KMS-11 (cell line): Measurements from ENCODE around the gene PACS1.

ENCODE experiments used
- H2AFZ ChIP-seq: fragments of 200-600 bp; sonication (generic); 2 replicates; pipeline ENCODE4 v1.6.1; 2016; ENCODE audit warnings: antibody characterized with exemption, mixed run types, low read depth
- H3K27ac ChIP-seq: fragments of 200-600 bp; sonication (generic); 2 replicates; pipeline ENCODE4 v1.6.1; 2016; ENCODE audit warnings: mild to moderate bottlenecking, mixed run types
- H3K27me3 ChIP-seq: fragments of 200-600 bp; sonication (generic); 2 replicates; pipeline ENCODE4 v1.6.1; 2017; ENCODE audit warnings: mild to moderate bottlenecking, low read depth, mixed run types, moderate library complexity; ENCODE audit not compliant: insufficient read depth
- H3K36me3 ChIP-seq: fragments of 200-600 bp; sonication (generic); 2 replicates; pipeline ENCODE4 v1.6.1; 2017; ENCODE audit warnings: mild to moderate bottlenecking, mixed run types; ENCODE audit not compliant: insufficient read depth
- H3K4me1 ChIP-seq: fragments of 200-600 bp; sonication (generic); 2 replicates; pipeline ENCODE4 v1.6.1; 2016; ENCODE audit warnings: mild to moderate bottlenecking, low read depth, mixed run types; ENCODE audit not compliant: poor library complexity, severe bottlenecking
- H3K4me2 ChIP-seq: fragments of 200-600 bp; sonication (generic); 2 replicates; pipeline ENCODE4 v1.7.0; 2016; ENCODE audit warnings: mild to moderate bottlenecking, mixed run types
- H3K4me3 ChIP-seq: fragments of 200-600 bp; sonication (generic); IDR thresholded peaks from 2 replicates; pipeline ENCODE4 v1.6.1; 2017; ENCODE audit warnings: low read depth, low read length, mixed read lengths; ENCODE audit not compliant: insufficient read depth
- H3K79me2 ChIP-seq: fragments of 200-600 bp; sonication (generic); 2 replicates; pipeline ENCODE4 v1.6.1; 2016; ENCODE audit warnings: low read depth, mixed run types; ENCODE audit not compliant: insufficient read depth
- H3K9ac ChIP-seq: fragments of 200-600 bp; sonication (generic); 2 replicates; pipeline ENCODE4 v1.6.1; 2016; ENCODE audit warnings: mild to moderate bottlenecking, mixed run types
- H4K20me1 ChIP-seq: fragments of 200-600 bp; sonication (generic); 2 replicates; pipeline ENCODE4 v1.6.1; 2016; ENCODE audit warnings: mild to moderate bottlenecking, mixed run types; ENCODE audit not compliant: insufficient read depth
- TF ChIP-seq, protein P1 (sequence below): fragments of 200-600 bp; sonication (generic); conservative IDR thresholded peaks from 2 replicates; pipeline ENCODE4 v1.6.1; 2017; ENCODE audit warnings: low read depth, mild to moderate bottlenecking, antibody characterized with exemption, low read length, moderate library complexity, mixed read lengths

Gene PACS1

GRCh38 chr11:66277471-66278362, 207.6 kb downstream of the PACS1 start, which contains the start of gene CNIH2:
Gene CNIH2, plus strand, starts transcription at chr11:66278175. Its CDS starts 282 bp downstream, at chr11:66278457.
- Histone ChIP-seq H4K20me1 (no peaks in the 10 kb centered on the region), H3K79me2 (no peaks in the 10 kb centered on the region), H2AFZ (no peak within 1 kb of the TSS), H3K27ac (no peak within 1 kb of the TSS), H3K27me3 (peaks cover 4% of the 10 kb centered on the region; the same call in 1 of the 2 replicates), H3K4me1 (peaks cover 23% of the 10 kb centered on the region), H3K4me2 (peak within 1 kb of the TSS; percentile 57; the same call in 1 of the 2 replicates), H3K9ac (no peak within 1 kb of the TSS), H3K4me3 (no peak within 1 kb of the TSS), H3K36me3 (0 out of 2 replicates have a peak, but pooled peaks cover 2% of the 10 kb centered on the region)
- TF ChIP-seq, protein P1, sequence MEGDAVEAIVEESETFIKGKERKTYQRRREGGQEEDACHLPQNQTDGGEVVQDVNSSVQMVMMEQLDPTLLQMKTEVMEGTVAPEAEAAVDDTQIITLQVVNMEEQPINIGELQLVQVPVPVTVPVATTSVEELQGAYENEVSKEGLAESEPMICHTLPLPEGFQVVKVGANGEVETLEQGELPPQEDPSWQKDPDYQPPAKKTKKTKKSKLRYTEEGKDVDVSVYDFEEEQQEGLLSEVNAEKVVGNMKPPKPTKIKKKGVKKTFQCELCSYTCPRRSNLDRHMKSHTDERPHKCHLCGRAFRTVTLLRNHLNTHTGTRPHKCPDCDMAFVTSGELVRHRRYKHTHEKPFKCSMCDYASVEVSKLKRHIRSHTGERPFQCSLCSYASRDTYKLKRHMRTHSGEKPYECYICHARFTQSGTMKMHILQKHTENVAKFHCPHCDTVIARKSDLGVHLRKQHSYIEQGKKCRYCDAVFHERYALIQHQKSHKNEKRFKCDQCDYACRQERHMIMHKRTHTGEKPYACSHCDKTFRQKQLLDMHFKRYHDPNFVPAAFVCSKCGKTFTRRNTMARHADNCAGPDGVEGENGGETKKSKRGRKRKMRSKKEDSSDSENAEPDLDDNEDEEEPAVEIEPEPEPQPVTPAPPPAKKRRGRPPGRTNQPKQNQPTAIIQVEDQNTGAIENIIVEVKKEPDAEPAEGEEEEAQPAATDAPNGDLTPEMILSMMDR, result no peak

- TF ChIP-seq, protein P1, result no peak
- Histone ChIP-seq H3K4me3 (no peak overlapping the region), H3K4me1 (peaks cover 27% of the 10 kb centered on the region), H3K4me2 (no peak overlapping the region), H3K27me3 (peaks cover 4% of the 10 kb centered on the region; the same call in 1 of the 2 replicates), H3K9ac (no peak overlapping the region), H2AFZ (no peak overlapping the region), H3K36me3 (no peaks in the 10 kb centered on the region), H3K27ac (no peak overlapping the region), H4K20me1 (no peaks in the 10 kb centered on the region), H3K79me2 (no peaks in the 10 kb centered on the region)
Measured at GRCh38 chr11:66278363-66279091, 208.5 kb downstream of the PACS1 start.

DNA sequence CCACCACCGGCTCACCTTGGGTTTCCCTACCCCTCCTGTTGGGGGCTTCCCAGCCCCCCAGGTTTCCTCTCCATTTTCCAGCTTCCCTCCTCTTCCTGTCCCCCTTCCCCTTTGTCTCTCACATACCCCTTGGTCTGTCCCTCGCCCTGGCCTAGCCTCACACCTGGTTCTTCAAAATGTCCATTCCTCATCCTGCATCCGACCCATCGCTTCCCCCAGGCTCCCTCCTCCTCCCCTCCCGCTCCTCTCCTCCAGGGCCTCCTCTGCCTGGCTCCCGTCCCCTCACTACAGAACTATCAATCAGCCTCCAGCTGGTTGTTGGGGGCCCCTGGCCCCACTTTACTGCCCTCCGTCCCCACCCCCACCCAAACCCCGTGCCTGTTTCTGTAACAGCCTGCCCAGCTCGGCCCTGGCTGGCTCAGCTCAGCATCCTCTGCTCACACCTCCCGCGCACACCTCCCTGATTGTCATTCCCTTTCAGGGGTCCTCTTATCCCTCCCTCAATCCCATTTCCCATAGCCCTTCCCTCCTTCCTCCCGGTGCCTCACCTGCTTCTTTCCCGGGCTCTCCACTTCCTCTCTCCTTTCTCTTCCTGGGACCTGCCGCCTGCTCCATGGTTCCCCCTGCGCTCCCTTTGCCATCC, 209.1 kb downstream of the PACS1 start:
- Histone ChIP-seq H3K9ac (no peak overlapping the region), H3K27ac (no peak overlapping the region), H3K4me3 (no peak overlapping the region), H3K79me2 (no peaks in the 10 kb centered on the region), H3K36me3 (no peaks in the 10 kb centered on the region), H4K20me1 (no peaks in the 10 kb centered on the region), H3K27me3 (peaks cover 4% of the 10 kb centered on the region; the same call in 1 of the 2 replicates), H3K4me1 (peaks cover 27% of the 10 kb centered on the region), H3K4me2 (no peak overlapping the region), H2AFZ (no peak overlapping the region)
- TF ChIP-seq, protein P1, result no peak

DNA sequence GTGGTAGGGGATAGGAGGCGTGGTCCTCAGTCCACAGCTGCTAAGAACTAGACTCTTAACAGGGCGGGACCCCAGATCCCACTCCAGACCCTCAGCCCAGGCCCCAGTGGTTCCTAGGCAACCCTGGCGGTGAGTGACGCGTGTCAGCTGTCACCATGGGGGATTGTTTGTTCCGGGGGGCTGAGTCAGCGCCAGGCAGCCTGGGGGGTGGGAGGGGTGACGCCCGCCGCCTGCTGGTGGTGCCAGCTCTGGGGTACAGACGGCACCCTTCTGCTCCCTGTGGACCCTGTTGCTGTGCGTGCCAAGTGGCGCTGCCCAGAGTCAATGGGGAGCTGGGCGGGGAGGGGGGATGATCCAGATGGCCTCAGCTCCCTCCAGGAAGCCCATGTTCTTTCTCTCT, 210.4 kb downstream of the PACS1 start:
- Histone ChIP-seq H3K36me3 (no peaks in the 10 kb centered on the region), H4K20me1 (no peaks in the 10 kb centered on the region), H3K4me2 (no peak overlapping the region), H3K4me3 (no peak overlapping the region), H3K4me1 (peaks cover 27% of the 10 kb centered on the region), H2AFZ (no peak overlapping the region), H3K27ac (no peak overlapping the region), H3K27me3 (peaks cover 4% of the 10 kb centered on the region; the same call in 1 of the 2 replicates), H3K79me2 (no peaks in the 10 kb centered on the region), H3K9ac (no peak overlapping the region)
- TF ChIP-seq, protein P1, result no peak
